Keratinocyte (primary cell): ENCODE results near the gene NAAA. TPM values are rescaled to one million over a fixed set of nuclear protein-coding genes. Genes with fewer than 3 reads are reported as not detected.

Experiments used
- DNase-seq: peaks from one replicate; pipeline ENCODE4 v3.0.0-alpha.2; 2011; ENCODE audit warnings: low read depth, missing footprints, low spot score
- FAIRE-seq: peaks from 2 replicates; lab custom pipeline; 2011; peaks lifted over from hg19 to GRCh38; lab: Jason Lieb, UNC
- H2AFZ ChIP-seq: 2 replicates; pipeline ENCODE4 v1.6.0; 2012; ENCODE audit warnings: low read length, control low read depth, inconsistent platforms; ENCODE audit not compliant: control insufficient read depth
- H3K27ac ChIP-seq: 2 replicates; pipeline ENCODE4 v1.5.1; 2011; ENCODE audit warnings: low read length; ENCODE audit not compliant: control insufficient read depth, insufficient read depth
- H3K27me3 ChIP-seq: 3 replicates; pipeline ENCODE4 v1.6.0; 2011; ENCODE audit warnings: low read length; ENCODE audit not compliant: control insufficient read depth, insufficient read depth; ENCODE audit errors: extremely low read depth
- H3K36me3 ChIP-seq, 2 experiments: 2 replicates in 1 of 2; 3 replicates in 1 of 2; pipeline ENCODE4 v1.5.1; 2011; ENCODE audit warnings: low read length in 2 of 2, mild to moderate bottlenecking in 1 of 2; ENCODE audit not compliant: control insufficient read depth in 2 of 2, insufficient read depth in 2 of 2; ENCODE audit errors: extremely low read depth in 1 of 2
- H3K4me1 ChIP-seq: 3 replicates; pipeline ENCODE4 v1.5.1; 2011; ENCODE audit warnings: low read length; ENCODE audit not compliant: control insufficient read depth, insufficient read depth; ENCODE audit errors: extremely low read depth
- H3K4me2 ChIP-seq: 3 replicates; pipeline ENCODE4 v1.6.0; 2011; ENCODE audit warnings: low read depth, low read length; ENCODE audit not compliant: control insufficient read depth, insufficient read depth; ENCODE audit errors: extremely low read depth
- H3K4me3 ChIP-seq, 3 experiments: fragments of 200-600 bp in 1 of 3; sonication (generic) in 1 of 3; 2 replicates in 2 of 3; 3 replicates in 1 of 3; pipeline ENCODE4 v1.5.1; 2011 to 2016; ENCODE audit warnings: low read length in 3 of 3, mild to moderate bottlenecking in 3 of 3, control low read depth in 2 of 3, inconsistent platforms in 1 of 3, low read depth in 1 of 3, mixed read lengths in 1 of 3, mixed run types in 1 of 3, moderate library complexity in 1 of 3; ENCODE audit not compliant: control insufficient read depth in 2 of 3, insufficient read depth in 2 of 3; ENCODE audit errors: extremely low read depth in 1 of 3
- H3K79me2 ChIP-seq: 2 replicates; pipeline ENCODE4 v1.6.0; 2012; ENCODE audit warnings: low read length; ENCODE audit not compliant: control insufficient read depth, insufficient read depth
- H3K9ac ChIP-seq: 3 replicates; pipeline ENCODE4 v1.6.0; 2011; ENCODE audit warnings: low read length; ENCODE audit not compliant: control insufficient read depth, insufficient read depth; ENCODE audit errors: extremely low read depth
- H3K9me1 ChIP-seq: 3 replicates; pipeline ENCODE4 v1.6.0; 2011; ENCODE audit warnings: low read length; ENCODE audit not compliant: control insufficient read depth, insufficient read depth; ENCODE audit errors: extremely low read depth
- H3K9me3 ChIP-seq: 2 replicates; pipeline ENCODE4 v1.5.1; 2012; ENCODE audit warnings: low read depth, low read length; ENCODE audit not compliant: control insufficient read depth
- H4K20me1 ChIP-seq: 3 replicates; pipeline ENCODE4 v1.6.0; 2011; ENCODE audit warnings: low read length; ENCODE audit not compliant: control insufficient read depth, insufficient read depth; ENCODE audit errors: extremely low read depth
- EZH2 ChIP-seq: IDR thresholded peaks from one replicate; pipeline ENCODE4 v1.6.1; 2012; ENCODE audit warnings: inconsistent platforms, mild to moderate bottlenecking, low read length, moderate library complexity
- dilution Hi-C: fragments of 300-500 bp; cut with MboI; formaldehyde crosslinking; loops from one replicate; pipeline ENCODE4 v1.7.0; 2020; ENCODE audit warnings: low sequenced_read_pairs; ENCODE audit not compliant: extremely low pct_ligation_motif_present
- polyA plus RNA-seq, 5 experiments: library from polyadenylated mRNA; depleted of rRNA in 3 of 5; stranded (reverse) in 3 of 5; stranded (forward) in 1 of 5; unstranded in 1 of 5; fragments of >200 nt; gene quantifications; 1 replicate in 1 of 5; 2 replicates in 3 of 5; 3 replicates in 1 of 5; pipeline versions ENCODE4 v1.2.1 to v1.2.3, GENCODE V29; 2011 to 2012; ENCODE audit warnings: missing spikeins in 2 of 5, low read depth in 1 of 5, low replicate concordance in 1 of 5
- TF ChIP-seq, protein P1 (sequence below), 3 experiments: IDR thresholded peaks in 1 of 3; conservative IDR thresholded peaks in 1 of 3; optimal IDR thresholded peaks in 1 of 3; 2 replicates in 2 of 3; 3 replicates in 1 of 3; pipeline versions ENCODE3 to v1.5.1; 2011; ENCODE audit warnings: low read length in 3 of 3, mild to moderate bottlenecking in 3 of 3, moderate library complexity in 2 of 3, control low read depth in 1 of 3, inconsistent platforms in 1 of 3; ENCODE audit not compliant: insufficient read depth in 2 of 3; ENCODE audit errors: extremely low read depth in 1 of 3

The NAAA gene
- polyA plus RNA-seq, 1 donor (not counting 4 experiments of a cell fraction or from before 2014, with no cell fraction given), result 12.2 TPM

DNA sequence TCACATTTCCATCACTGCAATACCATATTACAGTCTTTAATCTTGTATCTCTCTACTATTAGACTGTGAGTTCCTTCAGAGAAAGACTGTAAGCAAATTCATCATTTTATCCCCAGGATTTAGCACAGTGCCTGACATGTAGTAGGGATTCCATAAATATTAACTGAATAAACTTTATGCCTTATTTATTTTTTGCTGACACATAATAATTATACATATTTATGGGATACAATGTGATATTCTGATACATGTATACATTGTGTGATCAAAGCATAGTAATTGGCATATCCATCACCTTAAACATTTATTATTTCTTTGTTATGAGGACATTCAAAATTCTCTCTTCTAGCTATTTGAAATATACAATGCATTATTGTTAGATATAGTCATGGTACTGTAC is 42.3 kb downstream of the NAAA start:
- Histone ChIP-seq H3K4me2 (no peak overlapping the region), H3K27me3 (no peaks in the 10 kb centered on the region), H3K9me3 (no peaks in the 10 kb centered on the region), H3K27ac (no peak overlapping the region), H2AFZ (no peak overlapping the region), H3K4me1 (no peaks in the 10 kb centered on the region), H3K9ac (no peak overlapping the region), H3K79me2 (no peaks in the 10 kb centered on the region), H3K9me1 (no peaks in the 10 kb centered on the region), H3K4me3 (no peak overlapping the region), H3K36me3 (no peaks in the 10 kb centered on the region), H4K20me1 (no peaks in the 10 kb centered on the region)
- TF ChIP-seq, protein P1, sequence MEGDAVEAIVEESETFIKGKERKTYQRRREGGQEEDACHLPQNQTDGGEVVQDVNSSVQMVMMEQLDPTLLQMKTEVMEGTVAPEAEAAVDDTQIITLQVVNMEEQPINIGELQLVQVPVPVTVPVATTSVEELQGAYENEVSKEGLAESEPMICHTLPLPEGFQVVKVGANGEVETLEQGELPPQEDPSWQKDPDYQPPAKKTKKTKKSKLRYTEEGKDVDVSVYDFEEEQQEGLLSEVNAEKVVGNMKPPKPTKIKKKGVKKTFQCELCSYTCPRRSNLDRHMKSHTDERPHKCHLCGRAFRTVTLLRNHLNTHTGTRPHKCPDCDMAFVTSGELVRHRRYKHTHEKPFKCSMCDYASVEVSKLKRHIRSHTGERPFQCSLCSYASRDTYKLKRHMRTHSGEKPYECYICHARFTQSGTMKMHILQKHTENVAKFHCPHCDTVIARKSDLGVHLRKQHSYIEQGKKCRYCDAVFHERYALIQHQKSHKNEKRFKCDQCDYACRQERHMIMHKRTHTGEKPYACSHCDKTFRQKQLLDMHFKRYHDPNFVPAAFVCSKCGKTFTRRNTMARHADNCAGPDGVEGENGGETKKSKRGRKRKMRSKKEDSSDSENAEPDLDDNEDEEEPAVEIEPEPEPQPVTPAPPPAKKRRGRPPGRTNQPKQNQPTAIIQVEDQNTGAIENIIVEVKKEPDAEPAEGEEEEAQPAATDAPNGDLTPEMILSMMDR (optimal IDR thresholded peaks at IDR 0.05 in 1 of 3, IDR thresholded peaks at IDR 0.05 in 1 of 3, conservative IDR thresholded peaks at IDR 0.05 in 1 of 3; ENCODE audit: extremely low read depth in 1 of 3, insufficient read depth in 2 of 3, low read length in 3 of 3), result no peak
- no peak for TF ChIP-seq EZH2
- dilution Hi-C loops, result no loop called here
- DNase-seq (no peak), FAIRE-seq (no peak)

DNA sequence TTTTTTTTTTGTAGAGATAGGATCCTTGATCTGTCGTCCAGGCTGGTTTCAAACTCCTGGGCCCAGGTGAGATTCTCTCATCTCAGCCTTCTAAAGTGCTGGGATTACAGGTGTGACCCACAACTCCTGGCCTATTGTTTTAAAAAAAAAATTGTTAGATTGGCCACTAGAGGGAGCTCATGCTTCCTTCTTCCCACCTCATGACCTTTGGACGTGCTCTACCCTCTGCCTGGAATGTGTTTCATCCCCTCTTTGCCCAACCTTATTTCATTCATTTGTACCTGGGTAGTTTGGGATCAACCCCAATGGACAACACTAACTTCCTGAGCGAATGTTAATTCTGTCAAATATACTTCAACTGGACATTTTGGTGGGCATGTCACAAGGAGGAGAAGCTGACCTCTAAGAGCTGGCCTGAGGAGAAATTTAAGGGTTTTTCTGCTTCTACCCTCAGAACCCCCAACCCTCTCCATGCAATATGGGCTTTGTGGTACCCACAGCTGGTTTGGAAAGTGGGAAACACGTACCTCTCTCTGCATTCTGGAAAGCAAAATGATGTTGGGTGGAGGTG is 45.0 kb downstream of the NAAA start:
- H3K9me3 ChIP-seq, result no peaks in the 10 kb centered on the region
- FAIRE-seq (peak; percentile 61), DNase-seq (no peak)
- H3K4me2 ChIP-seq, result no peak overlapping the region
- dilution Hi-C loops, result no loop called here
- H3K27me3 ChIP-seq, result no peaks in the 10 kb centered on the region
- H2AFZ ChIP-seq, result no peak overlapping the region
- H3K79me2 ChIP-seq, result no peaks in the 10 kb centered on the region
- H3K9me1 ChIP-seq, result no peaks in the 10 kb centered on the region
- no peak overlapping the region for H3K27ac ChIP-seq
- no peak overlapping the region for H3K9ac ChIP-seq
- H3K36me3 ChIP-seq, result no peaks in the 10 kb centered on the region
- no peaks in the 10 kb centered on the region for H3K4me1 ChIP-seq
- H3K4me3 ChIP-seq, result no peak overlapping the region
- H4K20me1 ChIP-seq, result no peaks in the 10 kb centered on the region
- TF ChIP-seq, protein P1 (optimal IDR thresholded peaks at IDR 0.05 in 1 of 3, IDR thresholded peaks at IDR 0.05 in 1 of 3, conservative IDR thresholded peaks at IDR 0.05 in 1 of 3; ENCODE audit: extremely low read depth in 1 of 3, insufficient read depth in 2 of 3, low read length in 3 of 3), result peak; percentile 58 to 65 (median 64)
- TF ChIP-seq EZH2, result no peak
